ENCODE measurements around the gene DPH7. TPM values are rescaled to one million over a fixed set of nuclear protein-coding genes. Genes with fewer than 3 reads are reported as not detected.
A peak's percentile ranks its signal among the peaks of the same experiment; 100 is the strongest.
"Not testable (repeated sequence)": the region's sequence is repeated elsewhere in the genome, so short reads cannot be mapped to it uniquely, and the experiment has no call there.

DPH7 gene
- polyA plus RNA-seq, 2 of the 4 experiments (the other 2 are of a cell fraction) = 26.7 to 35.2 TPM

DNA sequence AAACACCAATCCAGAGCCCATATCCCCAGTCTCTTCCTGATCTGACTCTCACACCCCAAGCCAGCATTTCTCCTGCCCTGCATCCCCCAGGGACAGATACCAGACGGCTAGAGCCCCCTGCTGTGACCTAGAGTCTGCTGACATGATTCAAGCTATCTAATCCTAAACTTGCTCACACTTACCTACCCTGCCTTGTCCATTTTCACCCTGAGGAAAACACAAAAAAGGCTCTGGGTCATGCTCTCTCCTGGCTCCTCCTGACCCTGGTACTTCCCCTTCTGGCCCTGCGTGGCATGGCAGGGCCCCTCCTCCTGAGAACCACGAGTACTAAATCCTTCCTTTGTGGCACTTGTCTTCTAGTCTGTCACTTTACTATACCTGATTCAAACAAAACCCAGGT, 23.9 kb upstream of the DPH7 start:
- FAIRE-seq = no peak
- WGBS (ENCODE audit: missing lambda C conversion rate) = 22% methylated on average over 3 of the region's 3 CpGs

DNA sequence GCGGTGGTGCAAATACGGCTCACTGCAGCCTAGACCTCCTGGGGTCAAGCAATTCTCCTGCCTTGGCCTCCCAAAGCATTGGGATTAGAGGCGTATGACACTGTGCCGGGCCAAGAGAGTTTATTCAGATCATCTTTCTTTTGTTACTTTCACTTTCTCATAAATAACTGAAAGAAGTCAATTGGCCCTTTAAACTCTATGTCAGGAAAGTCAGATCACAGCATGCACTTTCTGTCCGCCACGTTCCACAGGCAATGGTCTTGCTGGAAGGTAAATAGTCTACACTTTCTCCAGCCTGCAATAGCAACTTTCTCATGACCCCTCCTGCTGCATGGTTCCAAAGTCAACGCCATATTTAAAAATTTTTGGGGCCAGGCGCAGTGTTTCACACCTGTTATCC, 20.2 kb upstream of the DPH7 start:
- no peaks in the 10 kb centered on the region for H3K9me3 ChIP-seq
- CTCF ChIA-PET = interaction anchor here (0.6 to 18.5 kb wide), 2 partner anchors 18 to 297 kb away, joined by 3 to 175 read pairs; partner anchors contain the start of genes DPH7 and NRARP
- no peak for TF ChIP-seq ZNF302 (CRISPR knock-in tag; IDR thresholded peaks at IDR 0.05)
- TF ChIP-seq EHF (CRISPR knock-in tag; IDR thresholded peaks at IDR 0.05) = no peak
- no peak for TF ChIP-seq FOSL2 (IDR thresholded peaks at IDR 0.05)
- no peak for TF ChIP-seq FOSL2 (CRISPR knock-in tag; IDR thresholded peaks at IDR 0.05)
- no peak; a peak in 1 of 6 replicates for ATAC-seq
- no peak overlapping the region; the same call in 2 of the 3 replicates for H3K4me2 ChIP-seq
- no peak overlapping the region for H3K27ac ChIP-seq
- POLR2A ChIA-PET = no interaction called here
- peaks cover 7% of the 10 kb centered on the region; the same call in 1 of the 3 replicates for H3K4me1 ChIP-seq
- no peak overlapping the region for H3K4me3 ChIP-seq
- WGBS (ENCODE audit: missing lambda C conversion rate) = 76% methylated on average over 8 of the region's 8 CpGs
- no peak for DNase-seq (ENCODE audit: low read depth in 1 of 2, low spot score in 1 of 2)
- FAIRE-seq = no peak

More for the DNA sequence above, 23.9 kb upstream of the DPH7 start:
- Histone ChIP-seq H3K27ac (no peak overlapping the region; a peak in 1 of 6 replicates), H3K4me3 (no peak overlapping the region), H3K4me1 (peaks cover 22% of the 10 kb centered on the region), H3K4me2 (no peak overlapping the region), H3K9me3 (no peaks in the 10 kb centered on the region)
- POLR2A ChIA-PET = no interaction called here
- TF ChIP-seq POLR2A (IDR thresholded peaks at IDR 0.05; ENCODE audit: low read length) = no peak
- TF ChIP-seq KDM5A (IDR thresholded peaks at IDR 0.05) = no peak
- TF ChIP-seq ESRRA (IDR thresholded peaks at IDR 0.05; ENCODE audit: borderline replicate concordance, low read length) = no peak
- no peak for TF ChIP-seq ZSCAN20 (CRISPR knock-in tag; IDR thresholded peaks at IDR 0.05)
- ATAC-seq (peak in 1 of 2 experiments; percentile 7; a peak in 1 of 6 replicates), DNase-seq (ENCODE audit: low read depth in 1 of 2, low spot score in 1 of 2) (no peak)
- CTCF ChIA-PET = interaction anchor here (0.7 to 18.5 kb wide), 4 partner anchors 10 to 169 kb away, joined by 3 to 175 read pairs (median 7); partner anchors contain the start of gene DPH7

DNA sequence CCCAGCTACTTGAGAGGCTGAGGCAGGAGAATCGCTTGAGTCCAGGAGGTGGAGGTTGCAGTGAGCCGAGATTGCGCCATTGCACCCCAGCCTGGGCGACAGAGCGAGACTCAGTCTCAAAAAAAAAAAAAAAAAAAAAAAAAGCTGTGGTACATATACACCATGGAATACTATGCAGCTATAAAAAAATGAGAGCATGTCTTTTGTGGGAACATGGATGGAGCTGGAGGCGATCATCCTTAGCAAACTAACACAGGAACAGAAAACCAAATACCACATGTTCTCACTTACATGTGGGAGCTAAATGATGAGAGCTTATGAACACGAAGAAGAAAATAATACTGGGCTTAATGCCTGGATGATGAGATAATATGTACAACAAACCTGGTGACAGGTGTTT, 17.9 kb upstream of the DPH7 start:
- CTCF ChIA-PET = interaction anchor here (0.6 to 18.5 kb wide), 2 partner anchors 16 to 38 kb away, joined by 3 to 175 read pairs; partner anchors contain the start of gene DPH7
- WGBS (ENCODE audit: missing lambda C conversion rate) = 75% methylated on average over 7 of the region's 7 CpGs
- FAIRE-seq; H3K4me2 ChIP-seq; H3K4me1 ChIP-seq; DNase-seq (ENCODE audit: low read depth in 1 of 2, low spot score in 1 of 2); ATAC-seq; H3K27ac ChIP-seq; H3K9me3 ChIP-seq; H3K4me3 ChIP-seq: not testable (repeated sequence)
- POLR2A ChIA-PET = interaction anchor here (1.6 kb wide), 1 partner anchor 9 kb away, joined by 9 read pairs; the partner anchor contains the start of gene ARRDC1

DNA sequence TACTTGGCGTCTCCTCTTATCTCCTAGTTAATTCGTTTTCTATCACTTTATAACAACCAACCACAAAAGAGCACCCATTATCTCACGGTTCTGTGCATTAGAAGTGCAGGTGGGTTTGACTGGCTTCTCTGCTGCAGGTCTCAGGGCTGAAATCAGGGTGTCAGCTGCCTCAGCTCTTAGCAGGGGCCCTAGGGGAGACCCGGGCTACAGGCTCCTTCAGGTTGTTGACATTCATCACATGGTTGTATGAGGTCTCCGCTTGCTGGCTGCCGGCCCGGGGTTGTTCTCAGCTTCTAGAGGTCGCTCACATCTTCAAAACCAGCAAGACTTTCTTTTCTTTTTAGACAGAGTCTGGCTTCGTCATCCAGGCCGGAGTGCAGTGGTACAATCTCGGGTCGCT, 14.5 kb upstream of the DPH7 start:
- ChIA-PET CTCF (interaction anchor here (2.0 to 18.5 kb wide), 2 partner anchors 9 to 12 kb away, joined by 6 to 175 read pairs; partner anchors contain the start of gene DPH7), POLR2A (no interaction called here)
- no peak for DNase-seq (ENCODE audit: low read depth in 1 of 2, low spot score in 1 of 2)
- FAIRE-seq = no peak
- Histone ChIP-seq H3K4me1 (peaks cover 15% of the 10 kb centered on the region; the same call in 1 of the 3 replicates), H3K27ac (no peak overlapping the region), H3K9me3 (no peaks in the 10 kb centered on the region), H3K4me3 (no peak overlapping the region), H3K4me2 (no peak overlapping the region)
- ATAC-seq = no peak
- WGBS (ENCODE audit: missing lambda C conversion rate) = 81% methylated on average over 12 of the region's 12 CpGs
- TF ChIP-seq, protein P1, sequence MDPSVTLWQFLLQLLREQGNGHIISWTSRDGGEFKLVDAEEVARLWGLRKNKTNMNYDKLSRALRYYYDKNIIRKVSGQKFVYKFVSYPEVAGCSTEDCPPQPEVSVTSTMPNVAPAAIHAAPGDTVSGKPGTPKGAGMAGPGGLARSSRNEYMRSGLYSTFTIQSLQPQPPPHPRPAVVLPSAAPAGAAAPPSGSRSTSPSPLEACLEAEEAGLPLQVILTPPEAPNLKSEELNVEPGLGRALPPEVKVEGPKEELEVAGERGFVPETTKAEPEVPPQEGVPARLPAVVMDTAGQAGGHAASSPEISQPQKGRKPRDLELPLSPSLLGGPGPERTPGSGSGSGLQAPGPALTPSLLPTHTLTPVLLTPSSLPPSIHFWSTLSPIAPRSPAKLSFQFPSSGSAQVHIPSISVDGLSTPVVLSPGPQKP (IDR thresholded peaks at IDR 0.05; ENCODE audit: low read depth, low read length) = no peak
- TF ChIP-seq SMC3 (IDR thresholded peaks at IDR 0.05) (no peak), MYC (IDR thresholded peaks at IDR 0.05; ENCODE audit: borderline replicate concordance, low read length) (no peak), BHLHE40 (IDR thresholded peaks at IDR 0.05; ENCODE audit: low read depth, low read length) (no peak), KDM1A (IDR thresholded peaks at IDR 0.05; ENCODE audit: low read depth) (no peak), TFCP2L1 (CRISPR knock-in tag; IDR thresholded peaks at IDR 0.05) (no peak)

DNA sequence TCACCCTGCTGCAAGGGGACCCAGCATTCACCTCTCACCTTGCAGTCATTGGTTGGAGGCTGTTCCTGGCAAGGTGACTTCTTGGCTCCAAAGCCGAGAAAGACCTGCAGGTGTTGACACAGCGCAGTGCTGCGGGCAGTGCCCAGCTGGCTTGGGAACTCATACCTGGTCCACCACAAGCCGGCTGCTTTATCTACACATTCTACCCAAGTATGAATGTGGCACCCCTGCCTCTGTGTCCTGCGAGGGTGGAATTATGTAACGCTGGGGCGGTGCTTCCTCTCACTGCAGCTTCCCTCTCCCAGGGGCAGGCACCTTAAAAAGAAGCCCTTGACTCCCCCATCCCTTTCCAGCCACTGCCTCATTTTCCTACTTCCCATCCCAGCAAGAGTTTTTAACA, 14.0 kb upstream of the DPH7 start:
- 81% methylated on average over 7 of the region's 7 CpGs for WGBS (ENCODE audit: missing lambda C conversion rate)
- Histone ChIP-seq H3K4me3 (no peak overlapping the region), H3K27ac (no peak overlapping the region), H3K4me2 (no peak overlapping the region), H3K4me1 (peaks cover 15% of the 10 kb centered on the region; the same call in 1 of the 3 replicates), H3K9me3 (no peaks in the 10 kb centered on the region)
- ATAC-seq (no peak), DNase-seq (ENCODE audit: low read depth in 1 of 2, low spot score in 1 of 2) (no peak), FAIRE-seq (no peak)
- ChIA-PET POLR2A (no interaction called here), CTCF (interaction anchor here (0.9 to 18.5 kb wide), 3 partner anchors 9 to 18 kb away, joined by 4 to 175 read pairs (median 6); partner anchors contain the start of gene DPH7)
- TF ChIP-seq KDM5A (IDR thresholded peaks at IDR 0.05) (no peak), ZFP36 (IDR thresholded peaks at IDR 0.05; ENCODE audit: borderline replicate concordance, partially characterized antibody) (no peak), RARB (CRISPR knock-in tag; IDR thresholded peaks at IDR 0.05) (no peak), FOSB (CRISPR knock-in tag; IDR thresholded peaks at IDR 0.05) (no peak), JUN (IDR thresholded peaks at IDR 0.05) (no peak), FOSL2 (IDR thresholded peaks at IDR 0.05) (no peak), FOSL2 (CRISPR knock-in tag; IDR thresholded peaks at IDR 0.05) (no peak), NR3C1 (IDR thresholded peaks at IDR 0.05) (no peak), TP53 (CRISPR knock-in tag; IDR thresholded peaks at IDR 0.05) (no peak), POLR2AphosphoS2 (conservative IDR thresholded peaks at IDR 0.05; ENCODE audit: low read length) (no peak), HEYL (CRISPR knock-in tag; IDR thresholded peaks at IDR 0.05) (no peak)
- TF ChIP-seq, protein P2, sequence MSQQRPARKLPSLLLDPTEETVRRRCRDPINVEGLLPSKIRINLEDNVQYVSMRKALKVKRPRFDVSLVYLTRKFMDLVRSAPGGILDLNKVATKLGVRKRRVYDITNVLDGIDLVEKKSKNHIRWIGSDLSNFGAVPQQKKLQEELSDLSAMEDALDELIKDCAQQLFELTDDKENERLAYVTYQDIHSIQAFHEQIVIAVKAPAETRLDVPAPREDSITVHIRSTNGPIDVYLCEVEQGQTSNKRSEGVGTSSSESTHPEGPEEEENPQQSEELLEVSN (IDR thresholded peaks at IDR 0.05; ENCODE audit: borderline replicate concordance, low read depth) = no peak
- TF ChIP-seq, protein P3, sequence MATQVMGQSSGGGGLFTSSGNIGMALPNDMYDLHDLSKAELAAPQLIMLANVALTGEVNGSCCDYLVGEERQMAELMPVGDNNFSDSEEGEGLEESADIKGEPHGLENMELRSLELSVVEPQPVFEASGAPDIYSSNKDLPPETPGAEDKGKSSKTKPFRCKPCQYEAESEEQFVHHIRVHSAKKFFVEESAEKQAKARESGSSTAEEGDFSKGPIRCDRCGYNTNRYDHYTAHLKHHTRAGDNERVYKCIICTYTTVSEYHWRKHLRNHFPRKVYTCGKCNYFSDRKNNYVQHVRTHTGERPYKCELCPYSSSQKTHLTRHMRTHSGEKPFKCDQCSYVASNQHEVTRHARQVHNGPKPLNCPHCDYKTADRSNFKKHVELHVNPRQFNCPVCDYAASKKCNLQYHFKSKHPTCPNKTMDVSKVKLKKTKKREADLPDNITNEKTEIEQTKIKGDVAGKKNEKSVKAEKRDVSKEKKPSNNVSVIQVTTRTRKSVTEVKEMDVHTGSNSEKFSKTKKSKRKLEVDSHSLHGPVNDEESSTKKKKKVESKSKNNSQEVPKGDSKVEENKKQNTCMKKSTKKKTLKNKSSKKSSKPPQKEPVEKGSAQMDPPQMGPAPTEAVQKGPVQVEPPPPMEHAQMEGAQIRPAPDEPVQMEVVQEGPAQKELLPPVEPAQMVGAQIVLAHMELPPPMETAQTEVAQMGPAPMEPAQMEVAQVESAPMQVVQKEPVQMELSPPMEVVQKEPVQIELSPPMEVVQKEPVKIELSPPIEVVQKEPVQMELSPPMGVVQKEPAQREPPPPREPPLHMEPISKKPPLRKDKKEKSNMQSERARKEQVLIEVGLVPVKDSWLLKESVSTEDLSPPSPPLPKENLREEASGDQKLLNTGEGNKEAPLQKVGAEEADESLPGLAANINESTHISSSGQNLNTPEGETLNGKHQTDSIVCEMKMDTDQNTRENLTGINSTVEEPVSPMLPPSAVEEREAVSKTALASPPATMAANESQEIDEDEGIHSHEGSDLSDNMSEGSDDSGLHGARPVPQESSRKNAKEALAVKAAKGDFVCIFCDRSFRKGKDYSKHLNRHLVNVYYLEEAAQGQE (IDR thresholded peaks at IDR 0.05) = no peak

All from A549 (cell line).